HL-60/S4 treated with retinoic acid at 250 ng/mL for 4 days and 3 days (cell line): ENCODE results near the gene CEP83.

Experiments used
- in situ Hi-C: fragments of 300-500 bp; cut with MboI; formaldehyde crosslinking; loops from 2 replicates; pipeline ENCODE4 v1.7.0; 2022; ENCODE audit warnings: low sequenced_read_pairs

CEP83 gene

GRCh38 chr12:94309373-94309772 lies 150.3 kb downstream of the CEP83 start:
- in situ Hi-C loops = no loop called here

GRCh38 chr12:94308612-94309011 lies 151.1 kb downstream of the CEP83 start:
- in situ Hi-C loops = no loop called here

DNA sequence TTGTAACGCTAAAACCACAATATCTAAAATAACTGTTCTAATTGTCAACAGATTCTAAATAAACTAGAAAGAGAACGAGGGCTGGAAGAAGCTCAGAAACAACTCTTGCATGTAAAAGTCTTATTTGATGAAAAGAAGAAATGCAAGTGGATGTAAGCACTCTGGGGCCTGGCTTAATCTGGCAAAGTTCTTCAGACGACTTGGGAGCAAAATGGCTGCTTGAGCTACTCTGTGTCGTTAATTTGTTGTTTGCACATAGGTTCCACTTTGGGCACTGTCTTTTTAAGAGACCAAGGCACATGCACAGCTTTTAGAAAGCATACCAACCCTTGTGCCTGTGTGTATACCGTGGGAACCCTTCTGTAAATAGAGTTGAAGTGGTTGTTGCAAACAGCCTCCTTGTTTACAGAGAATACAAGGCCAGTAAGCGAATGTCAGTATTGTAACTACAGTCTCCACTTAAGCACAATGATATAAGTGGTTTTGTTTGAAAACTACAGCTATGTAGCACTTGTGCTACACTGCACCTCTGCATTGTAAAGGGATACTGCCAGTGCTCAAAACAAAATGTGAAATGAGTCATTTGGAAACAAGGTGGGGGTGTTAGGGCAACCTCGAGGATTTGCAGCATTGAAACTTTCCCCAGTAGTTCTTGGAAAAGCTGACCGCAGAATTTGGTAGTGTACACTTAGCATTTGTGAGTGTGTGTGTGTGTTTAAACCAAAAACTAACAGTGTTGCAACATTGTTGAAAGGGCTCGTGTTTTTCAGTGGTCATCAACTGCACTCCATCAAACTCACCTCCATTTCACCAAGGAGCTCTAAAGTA lies 154.3 kb downstream of the CEP83 start:
- in situ Hi-C loops = no loop called here

- in situ Hi-C loops = no loop called here
Measured at GRCh38 chr12:94304566-94305061, 155.1 kb downstream of the CEP83 start.

- in situ Hi-C loops = no loop called here
Measured at GRCh38 chr12:94304012-94304411, 155.7 kb downstream of the CEP83 start.

DNA sequence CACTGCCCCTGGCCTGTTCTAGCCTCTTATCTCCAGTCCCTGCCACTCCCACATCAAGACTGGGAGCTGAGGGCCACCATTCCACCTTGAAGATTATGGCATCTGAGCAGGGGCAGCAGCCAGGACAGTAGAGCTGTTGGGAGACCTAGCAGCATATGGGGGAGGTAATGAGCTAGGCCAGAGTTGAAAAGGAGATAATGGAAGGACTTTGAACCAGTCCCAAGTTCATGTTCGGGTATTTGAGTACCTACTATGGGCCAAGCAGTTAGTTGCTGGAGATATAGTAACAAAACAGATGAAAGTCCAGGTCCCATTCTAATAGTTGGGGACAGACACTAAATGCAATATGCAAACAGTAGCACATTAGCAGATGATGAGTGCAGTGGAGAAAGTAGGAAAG lies 159.8 kb downstream of the CEP83 start:
- in situ Hi-C loops = no loop called here

DNA sequence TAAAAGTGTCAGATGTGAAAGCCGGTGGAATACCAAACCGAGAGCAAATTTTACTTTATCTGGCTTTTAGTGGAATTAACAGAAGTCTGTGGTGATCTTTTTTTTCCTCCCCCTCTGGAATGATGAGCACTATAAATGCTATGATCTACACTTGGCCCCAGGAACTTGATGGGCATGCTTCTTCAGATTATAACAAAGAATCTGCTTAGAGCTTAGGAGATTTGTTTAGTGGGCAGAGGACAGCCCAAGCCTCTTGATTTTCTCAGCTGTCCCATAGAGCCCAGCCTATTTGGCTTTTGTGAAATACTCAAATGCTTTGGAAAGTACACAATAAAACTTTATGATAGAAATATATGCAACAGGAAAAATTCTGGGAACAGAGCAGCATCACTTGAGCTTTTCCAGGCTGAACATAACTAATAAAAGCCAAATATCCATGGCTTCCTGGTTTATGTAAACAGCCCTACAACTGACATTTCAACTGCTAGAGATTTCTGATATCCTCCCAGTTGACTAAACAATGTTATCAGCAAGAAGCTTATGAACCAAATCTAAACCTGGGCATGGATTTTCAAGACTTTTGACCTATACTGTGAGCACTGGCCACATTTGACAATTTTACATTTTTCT lies 161.7 kb downstream of the CEP83 start:
- in situ Hi-C loops = no loop called here

GRCh38 chr12:94297096-94297699 lies 162.5 kb downstream of the CEP83 start:
- in situ Hi-C loops = no loop called here

GRCh38 chr12:94290353-94290752 lies 169.3 kb downstream of the CEP83 start:
- in situ Hi-C loops = no loop called here

DNA sequence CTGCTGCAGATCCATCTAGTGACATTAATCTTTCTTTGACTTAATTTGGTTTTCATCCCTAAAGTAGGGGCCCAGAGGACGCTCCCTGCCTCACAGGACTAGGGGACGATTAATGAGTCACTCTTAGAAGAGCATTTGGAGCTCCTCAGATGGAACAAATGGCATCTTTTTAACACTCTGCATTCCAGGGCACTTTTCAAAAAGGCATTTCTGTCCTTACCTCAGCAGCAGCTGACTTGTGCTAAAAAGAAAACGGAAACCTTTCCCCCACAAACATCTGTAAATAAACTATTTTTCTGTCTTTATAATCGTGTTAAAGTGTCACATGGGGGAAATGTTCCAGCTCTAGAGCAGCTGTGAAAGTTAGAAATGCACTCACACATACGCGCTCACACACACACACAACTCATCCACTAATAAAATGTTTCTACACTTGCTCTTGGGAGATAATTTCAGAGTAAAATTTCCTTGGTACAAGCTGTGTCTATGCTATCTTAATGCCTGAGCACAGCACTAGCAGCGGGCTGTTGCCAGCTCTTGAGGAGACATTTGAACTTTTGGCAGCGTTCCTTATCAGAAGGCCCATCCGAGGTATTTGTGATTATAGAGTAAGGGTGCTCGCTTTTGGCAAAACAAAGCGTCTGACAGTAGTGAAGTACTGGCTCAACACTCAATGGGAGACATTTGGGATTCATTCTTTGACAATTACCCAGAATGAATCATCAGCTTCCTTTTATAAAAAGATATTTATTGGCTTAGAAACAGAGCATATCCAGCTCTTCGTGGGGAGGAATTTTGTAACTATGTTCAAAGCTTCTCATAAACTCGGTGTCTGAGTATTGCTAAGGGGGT lies 170.0 kb downstream of the CEP83 start:
- in situ Hi-C loops = no loop called here

DNA sequence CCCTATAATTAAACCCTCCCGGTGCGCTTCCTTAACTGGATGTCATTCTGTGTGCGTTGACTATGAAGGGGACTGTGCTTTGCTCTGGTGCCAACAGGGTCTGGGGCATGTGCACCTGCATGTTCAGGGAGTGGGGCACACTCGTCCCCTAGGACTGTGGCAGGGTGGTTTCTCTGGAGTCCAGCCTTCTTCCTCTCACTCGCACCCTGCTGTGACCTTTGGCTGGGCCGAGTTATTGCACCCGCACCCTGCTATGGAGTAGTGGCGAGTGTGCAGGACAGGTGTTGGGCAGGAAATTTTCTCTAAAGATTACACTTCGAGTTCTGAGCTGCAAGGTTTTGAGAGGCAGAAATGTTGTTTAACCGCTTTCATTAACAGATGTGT lies 172.4 kb downstream of the CEP83 start:
- in situ Hi-C loops = no loop called here

DNA sequence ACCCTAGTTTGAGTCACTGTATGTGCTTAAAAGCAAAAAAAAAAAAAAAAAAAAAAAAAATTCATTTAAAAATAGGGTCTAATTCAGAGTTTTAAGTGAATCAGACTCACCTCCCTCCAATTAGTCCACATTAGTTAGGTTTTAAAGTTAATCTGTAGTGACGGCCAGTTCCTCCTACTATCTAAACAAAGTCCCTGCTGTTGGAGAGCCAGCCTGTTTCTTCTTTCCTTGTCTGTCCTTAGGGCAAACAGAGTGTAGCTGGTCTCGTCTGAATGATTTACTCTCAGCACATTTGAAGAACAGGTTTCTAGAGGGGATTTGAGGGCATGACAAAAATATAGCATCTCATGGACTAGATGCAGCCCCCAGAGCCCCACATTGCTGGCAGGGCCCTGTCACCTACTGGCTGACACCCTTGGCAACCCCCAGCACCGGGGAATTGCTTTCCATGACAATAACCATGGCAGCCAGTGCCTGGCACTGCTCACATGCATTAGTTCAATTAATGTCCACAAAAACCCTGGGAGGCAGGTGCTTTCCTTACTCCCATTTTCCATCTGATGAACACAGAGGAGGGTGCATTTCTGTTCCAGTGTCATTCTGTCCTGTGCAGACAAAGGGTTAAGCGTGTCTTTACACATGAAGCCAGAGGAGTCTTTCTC lies 173.0 kb downstream of the CEP83 start:
- in situ Hi-C loops = no loop called here

DNA sequence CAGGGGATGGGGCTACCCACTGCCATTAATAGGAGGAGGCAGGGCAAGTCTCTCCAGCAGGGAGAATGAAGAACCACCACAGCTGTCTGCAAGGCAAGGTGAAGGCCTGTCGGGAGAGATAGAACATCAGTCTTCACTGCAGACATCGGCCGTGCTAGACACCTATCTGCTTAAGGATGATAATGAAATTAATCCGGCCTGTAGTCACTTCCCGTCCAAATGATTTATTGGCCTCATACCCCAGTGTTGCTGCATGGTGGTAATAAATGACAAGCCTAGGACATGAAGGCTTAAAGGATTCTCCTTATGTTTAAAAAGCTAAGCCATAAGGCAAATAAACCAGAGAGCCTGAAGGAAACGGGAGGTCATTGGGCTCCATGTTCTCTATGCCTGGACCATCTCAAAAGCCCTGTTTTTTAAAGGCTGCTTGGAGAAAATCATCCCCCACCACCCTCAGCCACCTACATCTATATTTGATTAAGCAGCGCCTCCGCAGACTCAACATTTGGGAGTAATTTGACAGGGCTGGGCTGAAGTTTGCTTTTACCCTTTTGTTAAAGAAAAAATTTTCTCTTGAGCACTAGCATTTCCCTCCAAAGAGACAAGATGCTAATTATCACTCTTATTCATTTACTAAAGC lies 173.6 kb downstream of the CEP83 start:
- in situ Hi-C loops = no loop called here

DNA sequence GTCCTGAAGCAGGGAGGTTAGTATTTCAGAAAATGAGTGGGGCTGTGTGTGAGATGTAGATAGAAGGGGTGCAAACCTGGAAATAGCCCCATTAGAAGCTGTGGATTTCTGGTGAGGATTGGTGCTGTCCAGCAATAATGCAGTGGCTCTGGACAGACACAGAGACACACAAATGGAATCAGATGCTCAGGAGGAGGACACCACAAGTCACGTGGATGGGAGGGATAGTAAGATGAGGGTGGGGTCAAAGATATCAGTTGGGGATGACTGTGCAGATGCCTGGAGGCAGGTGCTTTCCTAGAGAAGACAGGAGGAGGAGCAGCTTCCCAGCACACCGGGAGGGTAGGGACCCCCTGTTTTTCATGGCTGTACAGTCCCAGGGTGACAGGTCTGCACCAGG lies 174.8 kb downstream of the CEP83 start:
- in situ Hi-C loops = no loop called here

DNA sequence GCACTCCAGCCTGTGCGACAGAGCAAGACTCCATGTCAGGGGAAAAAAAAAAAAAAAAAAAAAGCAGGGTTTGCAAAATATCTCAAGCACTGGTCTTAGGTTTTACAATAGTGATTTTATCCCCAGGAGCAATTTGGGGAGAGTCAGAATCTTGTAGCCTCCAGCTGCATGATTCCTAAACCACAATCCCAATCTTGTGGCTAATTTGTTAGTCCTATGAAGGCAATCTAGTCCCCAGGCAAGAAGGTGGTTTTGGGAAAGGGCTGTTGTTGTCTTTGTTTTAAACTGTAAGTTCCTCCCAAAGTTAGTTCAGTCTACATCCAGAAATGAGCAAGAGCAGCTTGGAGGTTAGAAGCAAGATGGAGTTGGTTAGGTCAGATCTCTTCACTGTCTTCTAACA lies 175.6 kb downstream of the CEP83 start:
- in situ Hi-C loops = no loop called here

DNA sequence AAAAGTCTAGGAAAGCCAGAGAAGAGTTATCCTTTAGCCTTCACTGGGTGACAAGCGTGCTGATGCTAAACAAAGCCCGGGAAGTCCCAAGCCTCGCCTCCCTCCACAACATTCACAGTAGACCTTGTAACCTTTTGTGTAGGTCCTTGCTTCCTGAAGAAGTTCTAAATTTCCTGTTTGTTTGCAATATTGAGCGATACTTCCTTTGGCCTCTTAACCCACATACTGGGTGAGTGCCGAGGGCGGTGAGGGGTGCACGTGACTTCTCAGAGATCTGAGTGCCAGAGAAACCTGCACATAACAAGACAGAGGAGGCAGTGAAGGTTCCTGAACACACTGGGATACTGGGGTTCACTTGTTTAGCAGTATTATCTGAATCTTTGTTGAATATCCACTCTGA lies 177.0 kb downstream of the CEP83 start:
- in situ Hi-C loops = no loop called here

DNA sequence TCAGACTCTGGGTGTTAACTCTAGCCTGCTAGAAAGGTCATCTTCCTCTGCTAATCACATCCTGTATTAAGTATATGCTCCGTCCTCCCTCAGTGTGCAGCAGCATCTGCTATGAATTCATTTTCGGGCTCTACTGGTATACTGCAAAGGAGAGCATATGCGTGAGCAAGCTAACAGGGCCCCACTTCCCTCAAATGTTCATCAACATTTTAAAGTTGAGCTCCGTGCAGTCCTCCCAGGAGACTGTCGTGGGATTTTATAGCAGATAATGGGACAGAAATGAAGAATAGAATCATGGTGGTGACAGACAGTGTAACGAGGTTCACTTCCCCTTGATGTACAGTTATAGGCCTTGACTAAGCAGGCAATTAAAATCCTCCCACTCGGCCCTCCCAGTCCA lies 179.6 kb downstream of the CEP83 start:
- in situ Hi-C loops = no loop called here

GRCh38 chr12:94277426-94278000 lies 182.2 kb downstream of the CEP83 start:
- in situ Hi-C loops = no loop called here

- in situ Hi-C loops = no loop called here
Measured at GRCh38 chr12:94276725-94277124, 182.9 kb downstream of the CEP83 start.

DNA sequence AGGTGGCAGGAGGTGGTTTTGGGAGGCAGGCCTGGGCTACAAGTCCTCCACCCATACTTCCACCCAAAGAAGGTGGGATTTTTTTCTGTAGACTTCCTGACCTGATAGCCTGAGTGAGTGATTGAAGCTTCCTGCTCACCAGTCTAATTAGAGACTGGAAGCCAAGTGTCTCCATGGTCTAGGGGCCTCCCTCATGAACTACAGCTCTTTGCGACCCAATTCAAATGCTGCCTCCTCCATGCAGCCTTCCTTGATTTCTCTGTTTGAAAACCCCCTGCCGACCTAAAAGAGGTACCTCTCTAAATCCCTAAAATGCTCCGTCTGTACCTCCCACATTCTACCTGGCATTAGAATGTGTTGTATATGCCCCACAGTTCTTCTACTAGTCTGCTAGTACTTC lies 186.4 kb downstream of the CEP83 start:
- in situ Hi-C loops = no loop called here
